GM18868 (cell line): ENCODE measurements around the gene LRWD1.
A peak's percentile ranks its signal among the peaks of the same experiment; 100 is the strongest.
"Not testable (repeated sequence)": the region's sequence is repeated elsewhere in the genome, so short reads cannot be mapped to it uniquely, and the experiment has no call there.

Source experiments
- ATAC-seq: cut with Tn5 transposase; IDR thresholded peaks from one replicate; pipeline ENCODE4 v1.9.1; 2021; ENCODE audit warnings: mild to moderate bottlenecking, moderate library complexity; ENCODE audit not compliant: unreplicated experiment

LRWD1 gene

GRCh38 chr7:102494026-102494425, 29.2 kb downstream of the LRWD1 start:
- not testable (repeated sequence) for ATAC-seq

- ATAC-seq: peak; percentile 70
Measured at GRCh38 chr7:102494473-102495149, 29.8 kb downstream of the LRWD1 start.

- ATAC-seq: not testable (repeated sequence)
Measured at GRCh38 chr7:102496861-102497260, 32.1 kb downstream of the LRWD1 start.

GRCh38 chr7:102497308-102497707, 32.5 kb downstream of the LRWD1 start:
- not testable (repeated sequence) for ATAC-seq

GRCh38 chr7:102498321-102498720, 33.5 kb downstream of the LRWD1 start:
- not testable (repeated sequence) for ATAC-seq

- ATAC-seq: not testable (repeated sequence)
Measured at GRCh38 chr7:102503141-102503540, 38.4 kb downstream of the LRWD1 start.

- ATAC-seq: not testable (repeated sequence)
Measured at GRCh38 chr7:102505298-102506185, 40.8 kb downstream of the LRWD1 start.

- ATAC-seq: not testable (repeated sequence)
Measured at GRCh38 chr7:102507410-102508088, 42.8 kb downstream of the LRWD1 start.

- not testable (repeated sequence) for ATAC-seq
Measured at GRCh38 chr7:102510575-102510974, 45.8 kb downstream of the LRWD1 start.

- ATAC-seq: peak; percentile 46
Measured at GRCh38 chr7:102511860-102512522, 47.2 kb downstream of the LRWD1 start.

GRCh38 chr7:102512642-102513221, 47.9 kb downstream of the LRWD1 start:
- not testable (repeated sequence) for ATAC-seq

- ATAC-seq: peak; percentile 53
Measured at GRCh38 chr7:102514881-102515721, 50.3 kb downstream of the LRWD1 start.

GRCh38 chr7:102515889-102516288, 51.1 kb downstream of the LRWD1 start:
- ATAC-seq: not testable (repeated sequence)

- ATAC-seq: not testable (repeated sequence)
Measured at GRCh38 chr7:102516951-102517350, 52.2 kb downstream of the LRWD1 start.

GRCh38 chr7:102517550-102518147, 52.9 kb downstream of the LRWD1 start, which contains the start of gene RASA4B:
RASA4B (minus strand) TSS chr7:102517777; CDS start chr7:102517710, 67 bp downstream.
- peak; percentile 76 for ATAC-seq

GRCh38 chr7:102520797-102521196, 56.0 kb downstream of the LRWD1 start:
- not testable (repeated sequence) for ATAC-seq
